Endodermal cell (in vitro differentiated cells): ENCODE data around the gene CLEC16A. TPM values are rescaled to one million over a fixed set of nuclear protein-coding genes. Genes with fewer than 3 reads are reported as not detected.

Source experiments
- DNase-seq: peaks from one replicate; pipeline ENCODE4 v3.0.0-alpha.2; 2017
- H3K27ac ChIP-seq: 2 replicates; pipeline ENCODE4 v1.5.1; 2013; ENCODE audit warnings: mild to moderate bottlenecking, low read depth, low read length, moderate library complexity
- H3K27me3 ChIP-seq: 2 replicates; pipeline ENCODE4 v1.6.1; 2013; ENCODE audit warnings: mild to moderate bottlenecking, low read length, moderate library complexity; ENCODE audit not compliant: insufficient read depth, control insufficient read depth, poor library complexity, severe bottlenecking
- H3K36me3 ChIP-seq: 2 replicates; pipeline ENCODE4 v1.7.0; 2013; ENCODE audit warnings: mild to moderate bottlenecking, low read length, moderate library complexity; ENCODE audit not compliant: control insufficient read depth, insufficient read depth
- H3K4me1 ChIP-seq: one replicate; pipeline ENCODE4 v1.7.0; 2013; ENCODE audit warnings: low read length; ENCODE audit not compliant: control insufficient read depth, insufficient read depth
- H3K4me3 ChIP-seq: 2 replicates; pipeline ENCODE4 v1.5.1; 2013; ENCODE audit warnings: mild to moderate bottlenecking, low read length, moderate library complexity
- H3K9ac ChIP-seq: 2 replicates; pipeline ENCODE4 v1.6.1; 2013; ENCODE audit warnings: mild to moderate bottlenecking, low read length, moderate library complexity; ENCODE audit not compliant: poor library complexity, severe bottlenecking; ENCODE audit errors: extremely low read depth
- H3K9me3 ChIP-seq: 2 replicates; pipeline ENCODE4 v1.6.1; 2013; ENCODE audit warnings: mild to moderate bottlenecking, low read length, moderate library complexity; ENCODE audit not compliant: control insufficient read depth
- H3K27ac Mint-ChIP-seq: 2 replicates; pipeline ENCODE4 v1.8.0; 2020; ENCODE audit warnings: mixed read lengths
- H3K27me3 Mint-ChIP-seq: 2 replicates; pipeline ENCODE4 v1.8.0; 2021; ENCODE audit warnings: mild to moderate bottlenecking, mixed read lengths; ENCODE audit not compliant: insufficient read depth
- H3K36me3 Mint-ChIP-seq: 2 replicates; pipeline ENCODE4 v1.8.0; 2020; ENCODE audit warnings: low read depth, mixed read lengths
- H3K4me1 Mint-ChIP-seq: 2 replicates; pipeline ENCODE4 v1.8.0; 2020; ENCODE audit warnings: mixed read lengths
- H3K4me3 Mint-ChIP-seq: 2 replicates; pipeline ENCODE4 v1.8.0; 2020; ENCODE audit warnings: mild to moderate bottlenecking, moderate library complexity, mixed read lengths
- H3K9me3 Mint-ChIP-seq: 2 replicates; pipeline ENCODE4 v1.8.0; 2020; ENCODE audit warnings: mild to moderate bottlenecking, mixed read lengths
- CTCF ChIP-seq: fragments of 200-600 bp; sonication (generic); conservative IDR thresholded peaks from 2 replicates; pipeline ENCODE4 v1.5.0; 2021; ENCODE audit warnings: antibody characterized with exemption, mild to moderate bottlenecking
- WGBS, 2 experiments: methylation state at CpG; one replicate each; pipeline versions ENCODE4 v1.1.5 to v1.1.7; 2013; ENCODE audit warnings: missing lambda C conversion rate in 2 of 2, mixed read lengths in 1 of 2; ENCODE audit not compliant: insufficient coverage in 1 of 2, insufficient read length in 1 of 2; 5-methylcytosine and 5-hydroxymethylcytosine counted together
- total RNA-seq, 2 donors: library from RNA; stranded (reverse); fragmentation: NEBNext Ultra II Directional in 1 of 2; extraction: Animal tissue kit (Norgen Biotek cat#: 25700) in 1 of 2; gene quantifications; 2 replicates in 1 of 2; 3 replicates in 1 of 2; pipeline ENCODE4 v1.2.1, GENCODE V29; 2021

The CLEC16A gene
- total RNA-seq, 2 donors from 2014 or later: 19.5 to 28.3 TPM

- H3K9me3 Mint-ChIP-seq: no peaks in the 10 kb centered on the region
- WGBS, 2 experiments: 96 to 97% methylated on average over 5 of the region's 5 CpGs
- Histone ChIP-seq H3K4me3 (no peak overlapping the region), H3K9me3 (no peaks in the 10 kb centered on the region), H3K9ac (no peak overlapping the region), H3K4me1 (no peaks in the 10 kb centered on the region), H3K27me3 (no peaks in the 10 kb centered on the region), H3K36me3 (peaks cover 43% of the 10 kb centered on the region), H3K27ac (no peak overlapping the region)
- no peak overlapping the region for H3K4me3 Mint-ChIP-seq
- H3K36me3 Mint-ChIP-seq: peaks cover 51% of the 10 kb centered on the region
- no peaks in the 10 kb centered on the region for H3K4me1 Mint-ChIP-seq
- H3K27ac Mint-ChIP-seq: no peak overlapping the region
- no peak for TF ChIP-seq CTCF
- DNase-seq: no peak
- H3K27me3 Mint-ChIP-seq: no peaks in the 10 kb centered on the region
Measured at GRCh38 chr16:10990378-10990777, 46.0 kb downstream of the CLEC16A start.

GRCh38 chr16:10992112-10992511, 47.7 kb downstream of the CLEC16A start:
- DNase-seq: no peak
- Histone ChIP-seq H3K9ac (no peak overlapping the region), H3K4me1 (no peaks in the 10 kb centered on the region), H3K27ac (no peak overlapping the region), H3K27me3 (no peaks in the 10 kb centered on the region), H3K9me3 (no peaks in the 10 kb centered on the region), H3K4me3 (no peak overlapping the region), H3K36me3 (peaks cover 42% of the 10 kb centered on the region)
- no peaks in the 10 kb centered on the region for H3K27me3 Mint-ChIP-seq
- 83 to 93% methylated on average over 3 to 4 of the region's 4 CpGs for WGBS, 2 experiments
- no peak overlapping the region for H3K27ac Mint-ChIP-seq
- no peaks in the 10 kb centered on the region for H3K4me1 Mint-ChIP-seq
- TF ChIP-seq CTCF: no peak
- no peak overlapping the region for H3K4me3 Mint-ChIP-seq
- H3K36me3 Mint-ChIP-seq: peaks cover 47% of the 10 kb centered on the region
- no peaks in the 10 kb centered on the region for H3K9me3 Mint-ChIP-seq

- Mint-ChIP-seq H3K27me3 (no peaks in the 10 kb centered on the region), H3K4me1 (no peaks in the 10 kb centered on the region), H3K36me3 (peaks cover 51% of the 10 kb centered on the region), H3K4me3 (no peak overlapping the region), H3K9me3 (no peaks in the 10 kb centered on the region), H3K27ac (no peak overlapping the region)
- WGBS, 2 experiments: 78 to 80% methylated on average over 4 to 5 of the region's 5 CpGs
- peak; percentile 79 for DNase-seq
- Histone ChIP-seq H3K4me1 (no peaks in the 10 kb centered on the region), H3K9ac (no peak overlapping the region), H3K9me3 (no peaks in the 10 kb centered on the region), H3K27me3 (no peaks in the 10 kb centered on the region), H3K36me3 (peaks cover 39% of the 10 kb centered on the region), H3K27ac (no peak overlapping the region), H3K4me3 (no peak overlapping the region)
- TF ChIP-seq CTCF: no peak
Measured at GRCh38 chr16:10992797-10993196, 48.4 kb downstream of the CLEC16A start.
